CD4-positive, alpha-beta T cell (primary cell): ENCODE measurements around the gene ATP23. TPM values are rescaled to one million over a fixed set of nuclear protein-coding genes. Genes with fewer than 3 reads are reported as not detected.

Experiments used
- ATAC-seq: fragments of 200-7000 bp; cut with Tn5 transposase; one replicate; pipeline ENCODE4 v1.10.0; 2022; ENCODE audit warnings: mild to moderate bottlenecking; ENCODE audit not compliant: poor library complexity
- CTCF ChIA-PET: fragments of 350-600 bp; sonication (Branson Sonifier 250); formaldehyde crosslinking; loops from one replicate; lab custom pipeline; 2021; ENCODE audit warnings: antibody characterized with exemption, inconsistent platforms; lab: Charles Lee
- POLR2A ChIA-PET: fragments of 350-600 bp; sonication (Branson Sonifier 250); formaldehyde crosslinking; loops from one replicate; lab custom pipeline; 2021; ENCODE audit warnings: antibody characterized with exemption, inconsistent platforms; lab: Charles Lee
- DNase-seq, 14 experiments: peaks; one replicate each; pipeline ENCODE4 v3.0.0-alpha.2; 2013 to 2020; ENCODE audit warnings: mixed read lengths in 2 of 14
- H3K27ac ChIP-seq, 2 donors: one replicate each; pipeline versions ENCODE4 v1.5.1 to v1.7.0; 2013; ENCODE audit warnings: low read length in 2 of 2, low read depth in 1 of 2, mild to moderate bottlenecking in 1 of 2
- H3K27me3 ChIP-seq, 2 experiments: 1 replicate in 1 of 2; 2 replicates in 1 of 2; pipeline versions ENCODE4 v1.6.1 to v1.7.0; 2013; ENCODE audit warnings: low read length in 2 of 2, control low read depth in 1 of 2, mild to moderate bottlenecking in 1 of 2, moderate library complexity in 1 of 2; ENCODE audit not compliant: insufficient read depth in 2 of 2, control insufficient read depth in 1 of 2
- H3K36me3 ChIP-seq: one replicate; pipeline ENCODE4 v1.6.1; 2013; ENCODE audit warnings: low read length, control low read depth; ENCODE audit not compliant: insufficient read depth
- H3K4me1 ChIP-seq: one replicate; pipeline ENCODE4 v1.6.1; 2013; ENCODE audit warnings: low read length, control low read depth; ENCODE audit not compliant: insufficient read depth
- H3K4me3 ChIP-seq: one replicate; pipeline ENCODE4 v1.5.1; 2013; ENCODE audit warnings: mild to moderate bottlenecking, low read length, moderate library complexity
- H3K9me3 ChIP-seq, 2 experiments: 1 replicate in 1 of 2; 2 replicates in 1 of 2; pipeline versions ENCODE4 v1.6.1 to v1.7.0; 2013; ENCODE audit warnings: low read length in 2 of 2, mild to moderate bottlenecking in 2 of 2, control low read depth in 1 of 2, moderate library complexity in 1 of 2; ENCODE audit not compliant: control insufficient read depth in 1 of 2, insufficient read depth in 1 of 2
- H3K27ac Mint-ChIP-seq: one replicate; pipeline ENCODE4 v1.8.0; 2020; ENCODE audit warnings: mixed read lengths
- H3K27me3 Mint-ChIP-seq: one replicate; pipeline ENCODE4 v1.8.0; 2021; ENCODE audit warnings: mixed read lengths
- H3K36me3 Mint-ChIP-seq: one replicate; pipeline ENCODE4 v1.8.0; 2021; ENCODE audit warnings: low read depth, mixed read lengths
- H3K4me1 Mint-ChIP-seq: one replicate; pipeline ENCODE4 v1.8.0; 2021; ENCODE audit warnings: low read depth, mixed read lengths
- H3K4me3 Mint-ChIP-seq: one replicate; pipeline ENCODE4 v1.8.0; 2020; ENCODE audit warnings: mild to moderate bottlenecking, mixed read lengths
- H3K9me3 Mint-ChIP-seq: one replicate; pipeline ENCODE4 v1.8.0; 2020; ENCODE audit warnings: mixed read lengths
- intact Hi-C, 2 experiments: fragments of 100-400 bp; cut with DNase I in 1 of 2; cut with micrococcal nuclease in 1 of 2; formaldehyde crosslinking; loops; one replicate each; pipeline versions ENCODE4 v1.15.1 to v1.9.0; 2023 to 2025; cut with DNase I, micrococcal nuclease
- total RNA-seq, 174 experiments: library from RNA in 2 of 174; stranded (reverse) in 2 of 174; gene quantifications; one replicate each; pipeline ENCODE4 v1.2.3 and lab custom pipeline; 2021 to 2026
- TF ChIP-seq, protein P1 (sequence below): fragments of 200-600 bp; IDR thresholded peaks from one replicate; pipeline ENCODE4 v1.8.0; 2022; ENCODE audit warnings: antibody characterized with exemption, mild to moderate bottlenecking

Gene ATP23
- total RNA-seq, 2 experiments from 2014 or later, result 5.3 to 5.6 TPM

DNA sequence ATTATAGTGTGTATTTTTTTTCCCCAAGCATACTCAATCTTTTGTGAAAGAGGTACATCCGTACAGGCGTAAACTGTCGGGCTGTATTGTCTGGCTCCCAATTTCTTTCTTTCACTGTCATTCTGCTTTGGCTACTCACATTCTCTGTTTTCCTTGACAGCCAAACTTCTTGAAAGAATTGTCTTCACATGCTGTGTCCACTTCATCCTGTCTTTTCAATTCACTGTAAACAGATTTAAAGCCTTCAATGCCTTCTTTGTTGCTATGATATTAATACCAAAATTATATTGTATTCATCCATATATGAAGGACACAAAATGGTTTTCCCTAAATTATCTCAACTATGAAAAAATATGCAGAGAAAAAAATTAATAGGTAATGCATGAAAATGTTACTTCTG lies 6.0 kb upstream of the ATP23 start:
- Mint-ChIP-seq H3K27ac (peak overlapping the region; percentile 98), H3K4me3 (peak overlapping the region; percentile 95), H3K27me3 (no peaks in the 10 kb centered on the region), H3K9me3 (no peaks in the 10 kb centered on the region), H3K4me1 (peaks cover 30% of the 10 kb centered on the region), H3K36me3 (peaks cover 5% of the 10 kb centered on the region)
- TF ChIP-seq, protein P1, sequence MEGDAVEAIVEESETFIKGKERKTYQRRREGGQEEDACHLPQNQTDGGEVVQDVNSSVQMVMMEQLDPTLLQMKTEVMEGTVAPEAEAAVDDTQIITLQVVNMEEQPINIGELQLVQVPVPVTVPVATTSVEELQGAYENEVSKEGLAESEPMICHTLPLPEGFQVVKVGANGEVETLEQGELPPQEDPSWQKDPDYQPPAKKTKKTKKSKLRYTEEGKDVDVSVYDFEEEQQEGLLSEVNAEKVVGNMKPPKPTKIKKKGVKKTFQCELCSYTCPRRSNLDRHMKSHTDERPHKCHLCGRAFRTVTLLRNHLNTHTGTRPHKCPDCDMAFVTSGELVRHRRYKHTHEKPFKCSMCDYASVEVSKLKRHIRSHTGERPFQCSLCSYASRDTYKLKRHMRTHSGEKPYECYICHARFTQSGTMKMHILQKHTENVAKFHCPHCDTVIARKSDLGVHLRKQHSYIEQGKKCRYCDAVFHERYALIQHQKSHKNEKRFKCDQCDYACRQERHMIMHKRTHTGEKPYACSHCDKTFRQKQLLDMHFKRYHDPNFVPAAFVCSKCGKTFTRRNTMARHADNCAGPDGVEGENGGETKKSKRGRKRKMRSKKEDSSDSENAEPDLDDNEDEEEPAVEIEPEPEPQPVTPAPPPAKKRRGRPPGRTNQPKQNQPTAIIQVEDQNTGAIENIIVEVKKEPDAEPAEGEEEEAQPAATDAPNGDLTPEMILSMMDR, result no peak
- ChIA-PET POLR2A (no interaction called here), CTCF (no interaction called here)
- H3K36me3 ChIP-seq, result no peaks in the 10 kb centered on the region
- peaks cover 3% of the 10 kb centered on the region for H3K4me1 ChIP-seq
- H3K4me3 ChIP-seq, result peak overlapping the region; percentile 58
- intact Hi-C loops, result no loop called here
- no peak for ATAC-seq
- H3K27ac ChIP-seq, result peak overlapping the region; percentile 81 to 88
- DNase-seq, result no peak
- H3K27me3 ChIP-seq, result no peaks in the 10 kb centered on the region
- no peaks in the 10 kb centered on the region for H3K9me3 ChIP-seq

- Mint-ChIP-seq H3K9me3 (no peaks in the 10 kb centered on the region), H3K36me3 (peaks cover 5% of the 10 kb centered on the region), H3K27me3 (no peaks in the 10 kb centered on the region), H3K4me1 (peaks cover 36% of the 10 kb centered on the region), H3K4me3 (peak overlapping the region; percentile 95), H3K27ac (peak overlapping the region; percentile 98)
- H3K9me3 ChIP-seq, result no peaks in the 10 kb centered on the region
- H3K27me3 ChIP-seq, result no peaks in the 10 kb centered on the region
- peak overlapping the region; percentile 81 to 88 for H3K27ac ChIP-seq
- DNase-seq (peak; percentile 82 to 98 (median 86)), ATAC-seq (peak; percentile 91)
- H3K36me3 ChIP-seq, result no peaks in the 10 kb centered on the region
- H3K4me3 ChIP-seq, result peak overlapping the region; percentile 58
- intact Hi-C loops, result no loop called here
- TF ChIP-seq, protein P1, result no peak
- POLR2A ChIA-PET, result interaction anchor here (1.0 kb wide), 1 partner anchor 164 kb away, joined by 3 read pairs; the partner anchor contains the start of genes EEF1AKMT3 and METTL1
- CTCF ChIA-PET, result no interaction called here
- H3K4me1 ChIP-seq, result peaks cover 9% of the 10 kb centered on the region
Measured at GRCh38 chr12:57935839-57936512, 5.4 kb upstream of the ATP23 start.

GRCh38 chr12:57936513-57936883 lies 4.9 kb upstream of the ATP23 start:
- Histone ChIP-seq H3K4me1 (peaks cover 12% of the 10 kb centered on the region), H3K36me3 (no peaks in the 10 kb centered on the region), H3K9me3 (no peaks in the 10 kb centered on the region), H3K27me3 (no peaks in the 10 kb centered on the region), H3K4me3 (peak overlapping the region; percentile 58), H3K27ac (peak overlapping the region; percentile 81 to 88)
- H3K27me3 Mint-ChIP-seq, result no peaks in the 10 kb centered on the region
- CTCF ChIA-PET, result no interaction called here
- peaks cover 5% of the 10 kb centered on the region for H3K36me3 Mint-ChIP-seq
- no peaks in the 10 kb centered on the region for H3K9me3 Mint-ChIP-seq
- peak overlapping the region; percentile 35 for H3K4me3 Mint-ChIP-seq
- POLR2A ChIA-PET, result interaction anchor here (1.0 kb wide), 1 partner anchor 164 kb away, joined by 3 read pairs; the partner anchor contains the start of genes EEF1AKMT3 and METTL1
- no peak for DNase-seq
- H3K4me1 Mint-ChIP-seq, result peaks cover 39% of the 10 kb centered on the region
- peak overlapping the region; percentile 98 for H3K27ac Mint-ChIP-seq
- intact Hi-C loops, result no loop called here
- ATAC-seq, result no peak
- TF ChIP-seq, protein P1, result no peak
